Measurements from ENCODE around the gene TRIM6. TPM values are rescaled to one million over a fixed set of nuclear protein-coding genes. Genes with fewer than 3 reads are reported as not detected.
A peak's percentile ranks its signal among the peaks of the same experiment; 100 is the strongest.

The TRIM6 gene
- total RNA-seq, 2 donors from 2014 or later, result 0.35 to 0.82 TPM

DNA sequence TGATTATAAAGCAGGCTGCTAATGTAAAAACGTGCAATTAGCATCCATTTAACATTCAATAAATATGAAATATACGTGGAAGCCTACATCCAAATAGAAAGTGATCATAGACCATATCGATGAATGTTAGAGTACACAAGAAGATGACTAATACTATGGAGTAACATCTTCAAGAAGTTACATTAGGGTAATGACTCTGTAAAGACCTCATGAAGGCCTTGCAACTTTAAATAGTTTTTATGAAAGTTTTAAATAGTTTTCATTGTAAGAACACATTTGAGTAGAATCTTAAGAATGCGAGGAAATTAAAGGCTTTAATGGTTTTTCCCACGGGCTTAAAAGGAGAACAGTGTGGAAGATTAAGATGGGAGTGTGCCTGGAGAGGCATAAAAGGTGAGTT is 29.8 kb downstream of the TRIM6 start:
- no peak for DNase-seq
- Histone ChIP-seq H3K9ac (ENCODE audit: low read depth in 2 of 2, low read length in 2 of 2) (peak overlapping the region in 1 of 2 donors; percentile 39), H3K36me3 (no peaks in the 10 kb centered on the region), H3K27ac (no peak overlapping the region), H3K4me3 (no peak overlapping the region), H3K27me3 (no peaks in the 10 kb centered on the region), H3K4me1 (peaks cover 7% of the 10 kb centered on the region), H3K9me3 (no peaks in the 10 kb centered on the region)
- TF ChIP-seq, protein P1, sequence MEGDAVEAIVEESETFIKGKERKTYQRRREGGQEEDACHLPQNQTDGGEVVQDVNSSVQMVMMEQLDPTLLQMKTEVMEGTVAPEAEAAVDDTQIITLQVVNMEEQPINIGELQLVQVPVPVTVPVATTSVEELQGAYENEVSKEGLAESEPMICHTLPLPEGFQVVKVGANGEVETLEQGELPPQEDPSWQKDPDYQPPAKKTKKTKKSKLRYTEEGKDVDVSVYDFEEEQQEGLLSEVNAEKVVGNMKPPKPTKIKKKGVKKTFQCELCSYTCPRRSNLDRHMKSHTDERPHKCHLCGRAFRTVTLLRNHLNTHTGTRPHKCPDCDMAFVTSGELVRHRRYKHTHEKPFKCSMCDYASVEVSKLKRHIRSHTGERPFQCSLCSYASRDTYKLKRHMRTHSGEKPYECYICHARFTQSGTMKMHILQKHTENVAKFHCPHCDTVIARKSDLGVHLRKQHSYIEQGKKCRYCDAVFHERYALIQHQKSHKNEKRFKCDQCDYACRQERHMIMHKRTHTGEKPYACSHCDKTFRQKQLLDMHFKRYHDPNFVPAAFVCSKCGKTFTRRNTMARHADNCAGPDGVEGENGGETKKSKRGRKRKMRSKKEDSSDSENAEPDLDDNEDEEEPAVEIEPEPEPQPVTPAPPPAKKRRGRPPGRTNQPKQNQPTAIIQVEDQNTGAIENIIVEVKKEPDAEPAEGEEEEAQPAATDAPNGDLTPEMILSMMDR (IDR thresholded peaks at IDR 0.05), result no peak
- intact Hi-C loops (cut with DNase I), result loop anchor here (10.0 kb wide), 1 partner anchor 59 kb away; the partner anchor contains the start of genes TRIM22 and TRIM5

DNA sequence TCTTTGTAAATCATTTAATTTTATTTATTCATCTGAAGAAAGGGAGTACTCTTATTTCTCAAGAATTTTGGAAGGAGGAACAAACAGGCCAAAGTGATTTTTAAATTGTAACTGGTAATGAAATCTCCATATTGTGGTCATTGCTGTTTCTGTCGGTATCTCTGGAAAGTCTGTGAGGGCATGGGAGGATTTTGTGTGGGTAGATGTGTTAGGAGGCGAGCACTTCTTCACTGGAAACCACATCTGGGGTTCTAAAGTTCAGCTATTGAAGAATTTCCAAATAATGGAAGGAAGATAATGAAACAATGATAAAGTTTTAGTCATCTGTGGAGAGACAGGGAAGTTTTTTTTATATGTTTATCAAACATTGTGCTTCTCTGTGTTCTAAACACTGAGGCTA is 35.0 kb downstream of the TRIM6 start:
- H3K27me3 ChIP-seq, result no peaks in the 10 kb centered on the region
- TF ChIP-seq, protein P1 (IDR thresholded peaks at IDR 0.05), result no peak

DNA sequence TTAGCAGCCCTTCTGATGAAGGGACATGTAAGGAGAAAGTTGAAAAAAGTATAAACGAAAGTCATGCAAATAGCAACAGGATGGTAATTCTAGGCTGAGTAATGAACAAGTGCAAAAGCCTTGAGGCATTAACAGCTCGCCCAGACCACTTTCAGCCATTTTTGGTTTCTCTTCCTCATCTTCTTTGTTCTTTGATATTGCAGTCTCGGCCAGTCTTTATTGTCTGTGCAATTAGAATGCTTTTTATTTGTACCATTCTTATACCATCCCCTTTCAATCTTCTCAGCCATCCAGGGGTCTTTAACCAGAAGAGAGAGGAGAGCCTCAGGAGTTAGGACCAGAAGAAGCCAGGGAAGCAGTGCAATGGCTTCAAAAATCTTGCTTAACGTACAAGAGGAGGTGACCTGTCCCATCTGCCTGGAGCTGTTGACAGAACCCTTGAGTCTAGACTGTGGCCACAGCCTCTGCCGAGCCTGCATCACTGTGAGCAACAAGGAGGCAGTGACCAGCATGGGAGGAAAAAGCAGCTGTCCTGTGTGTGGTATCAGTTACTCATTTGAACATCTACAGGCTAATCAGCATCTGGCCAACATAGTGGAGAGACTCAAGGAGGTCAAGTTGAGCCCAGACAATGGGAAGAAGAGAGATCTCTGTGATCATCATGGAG is 35.7 kb downstream of the TRIM6 start:
- Histone ChIP-seq H3K27me3 (no peaks in the 10 kb centered on the region), H3K4me1 (no peaks in the 10 kb centered on the region), H3K27ac (no peak overlapping the region), H3K9me3 (no peaks in the 10 kb centered on the region), H3K9ac (ENCODE audit: low read depth in 2 of 2, low read length in 2 of 2) (no peak overlapping the region), H3K36me3 (no peaks in the 10 kb centered on the region), H3K4me3 (no peak overlapping the region)
- TF ChIP-seq, protein P1 (IDR thresholded peaks at IDR 0.05), result no peak
- DNase-seq, result no peak
- intact Hi-C loops (cut with DNase I), result no loop called here

More for the DNA sequence above, 35.0 kb downstream of the TRIM6 start:
- Histone ChIP-seq H3K9me3 (no peaks in the 10 kb centered on the region), H3K9ac (ENCODE audit: low read depth in 2 of 2, low read length in 2 of 2) (no peak overlapping the region), H3K4me1 (no peaks in the 10 kb centered on the region), H3K27ac (no peak overlapping the region), H3K4me3 (no peak overlapping the region), H3K36me3 (no peaks in the 10 kb centered on the region)
- intact Hi-C loops (cut with DNase I), result no loop called here
- DNase-seq, result no peak

DNA sequence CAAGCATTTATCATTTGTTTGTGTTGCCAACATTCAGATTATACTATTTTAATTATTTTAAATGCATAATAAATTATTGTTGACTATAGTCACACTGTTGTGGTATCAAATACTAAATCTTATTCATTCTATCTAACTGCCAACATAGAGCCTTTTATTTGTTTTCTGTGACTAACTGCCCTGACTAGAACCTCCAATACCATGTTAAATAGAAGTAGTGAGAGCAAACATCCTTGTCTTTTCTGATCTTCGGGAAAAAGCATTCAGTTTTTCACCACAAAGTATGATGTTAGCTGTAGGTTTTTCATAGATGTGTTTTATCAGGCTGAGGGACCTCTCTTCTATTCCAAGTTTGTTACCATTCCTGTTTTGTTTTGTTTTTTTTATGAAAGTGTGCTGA is 43.5 kb downstream of the TRIM6 start:
- Histone ChIP-seq H3K9me3 (no peaks in the 10 kb centered on the region), H3K4me3 (no peak overlapping the region), H3K27ac (no peak overlapping the region), H3K4me1 (no peaks in the 10 kb centered on the region), H3K36me3 (no peaks in the 10 kb centered on the region), H3K9ac (ENCODE audit: low read depth in 2 of 2, low read length in 2 of 2) (no peak overlapping the region), H3K27me3 (no peaks in the 10 kb centered on the region)
- intact Hi-C loops (cut with DNase I), result no loop called here
- TF ChIP-seq, protein P1 (IDR thresholded peaks at IDR 0.05), result no peak
- no peak for DNase-seq

DNA sequence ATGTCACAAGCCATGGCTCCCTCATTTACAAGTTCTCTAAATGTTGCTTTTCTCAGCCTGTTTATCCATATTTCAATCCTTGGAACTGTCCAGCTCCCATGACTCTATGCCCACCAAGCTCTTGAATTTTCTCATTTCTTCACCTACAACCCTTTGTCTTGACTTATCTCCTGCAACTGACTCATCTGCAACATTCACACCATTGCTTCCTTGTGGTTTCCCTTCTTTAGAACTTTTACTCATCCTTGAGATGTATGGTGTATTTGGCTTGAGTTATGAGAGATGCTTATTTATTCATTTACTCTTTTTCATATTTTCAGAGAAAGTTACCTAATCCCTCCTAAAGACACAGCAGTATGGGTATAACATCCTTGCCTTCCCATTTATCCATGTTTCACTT is 47.1 kb downstream of the TRIM6 start:
- intact Hi-C loops (cut with DNase I), result no loop called here
- TF ChIP-seq, protein P1 (IDR thresholded peaks at IDR 0.05), result no peak
- H3K4me3 ChIP-seq, result no peak overlapping the region
- no peaks in the 10 kb centered on the region for H3K36me3 ChIP-seq
- no peak for DNase-seq
- no peak overlapping the region for H3K9ac ChIP-seq (ENCODE audit: low read depth in 2 of 2, low read length in 2 of 2)
- no peaks in the 10 kb centered on the region for H3K4me1 ChIP-seq
- no peak overlapping the region for H3K27ac ChIP-seq
- H3K27me3 ChIP-seq, result no peaks in the 10 kb centered on the region
- no peaks in the 10 kb centered on the region for H3K9me3 ChIP-seq
